CD4-positive, alpha-beta memory T cell (primary cell): Measurements from ENCODE around the gene CANT1. TPM values are rescaled to one million over a fixed set of nuclear protein-coding genes. Genes with fewer than 3 reads are reported as not detected.

Source experiments
- CTCF ChIA-PET: fragments of 350-600 bp; sonication (Branson Sonifier 250); formaldehyde crosslinking; loops from one replicate; lab custom pipeline; 2021; ENCODE audit warnings: inconsistent platforms; ENCODE audit not compliant: partially characterized antibody; lab: Charles Lee
- POLR2A ChIA-PET: fragments of 350-600 bp; sonication (Branson Sonifier 250); formaldehyde crosslinking; loops from one replicate; lab custom pipeline; 2021; ENCODE audit not compliant: partially characterized antibody; lab: Charles Lee
- DNase-seq, 5 donors: peaks; one replicate each; pipeline versions ENCODE4 v3.0.0 to v3.0.0-alpha.2; 2020 to 2022; ENCODE audit warnings: mixed read lengths in 1 of 5
- H3K27ac ChIP-seq: one replicate; pipeline ENCODE4 v1.7.0; 2013; ENCODE audit warnings: low read depth, low read length
- H3K27me3 ChIP-seq: 2 replicates; pipeline ENCODE4 v1.7.0; 2013; ENCODE audit warnings: mild to moderate bottlenecking, low read length, moderate library complexity; ENCODE audit not compliant: insufficient read depth
- H3K36me3 ChIP-seq: 2 replicates; pipeline ENCODE4 v1.7.0; 2013; ENCODE audit warnings: mild to moderate bottlenecking, low read length, moderate library complexity; ENCODE audit not compliant: insufficient read depth
- H3K4me1 ChIP-seq: 2 replicates; pipeline ENCODE4 v1.7.0; 2013; ENCODE audit warnings: mild to moderate bottlenecking, low read length, moderate library complexity; ENCODE audit not compliant: insufficient read depth
- H3K4me3 ChIP-seq, 2 donors: one replicate each; pipeline ENCODE4 v1.7.0; 2013; ENCODE audit warnings: low read length in 2 of 2, mild to moderate bottlenecking in 1 of 2
- H3K9me3 ChIP-seq, 2 donors: one replicate each; pipeline ENCODE4 v1.7.0; 2013; ENCODE audit warnings: low read length in 2 of 2, control low read depth in 1 of 2; ENCODE audit not compliant: control insufficient read depth in 1 of 2
- H3K27ac Mint-ChIP-seq, 7 donors: one replicate each; pipeline ENCODE4 v1.8.0; 2020 to 2021; ENCODE audit warnings: mixed read lengths in 7 of 7, mild to moderate bottlenecking in 6 of 7, inconsistent platforms in 3 of 7, moderate library complexity in 3 of 7
- H3K27me3 Mint-ChIP-seq, 2 donors: one replicate each; pipeline ENCODE4 v1.8.0; 2020 to 2021; ENCODE audit warnings: mixed read lengths in 2 of 2
- H3K36me3 Mint-ChIP-seq, 2 donors: one replicate each; pipeline ENCODE4 v1.8.0; 2020 to 2021; ENCODE audit warnings: mixed read lengths in 2 of 2, inconsistent platforms in 1 of 2, mild to moderate bottlenecking in 1 of 2
- H3K4me1 Mint-ChIP-seq, 4 donors: one replicate each; pipeline ENCODE4 v1.8.0; 2020 to 2021; ENCODE audit warnings: mixed read lengths in 4 of 4, mild to moderate bottlenecking in 1 of 4
- H3K4me3 Mint-ChIP-seq, 8 donors: one replicate each; pipeline ENCODE4 v1.8.0; 2020 to 2021; ENCODE audit warnings: mixed read lengths in 8 of 8, mild to moderate bottlenecking in 7 of 8, moderate library complexity in 6 of 8, inconsistent platforms in 3 of 8
- H3K9me3 Mint-ChIP-seq, 8 donors: one replicate each; pipeline ENCODE4 v1.8.0; 2020 to 2021; ENCODE audit warnings: mixed read lengths in 8 of 8, mild to moderate bottlenecking in 5 of 8, inconsistent platforms in 3 of 8, moderate library complexity in 1 of 8
- intact Hi-C: fragments of 100-400 bp; cut with micrococcal nuclease; formaldehyde crosslinking; loops from one replicate; pipeline ENCODE4 v1.15.1; 2023
- polyA plus RNA-seq, 2 donors: library from polyadenylated mRNA; unstranded; fragments of 300-500 nt; fragmentation: Illumina TruSeq; gene quantifications; one replicate each; pipeline ENCODE4 v1.2.3, GENCODE V29; 2021
- total RNA-seq, 2 experiments: library from RNA; stranded (reverse); gene quantifications; one replicate each; pipeline ENCODE4 v1.2.3, GENCODE V29; 2021

Gene CANT1
- total and polyA plus RNA-seq, 4 experiments from 2014 or later = 7.2 to 59.4 (median 34.2) TPM

- H3K4me1 ChIP-seq = peaks cover 16% of the 10 kb centered on the region
- Mint-ChIP-seq H3K27me3 (no peaks in the 10 kb centered on the region), H3K36me3 (peaks cover 12 to 48% of the 10 kb centered on the region in 2 donors), H3K27ac (peak overlapping the region in 5 of 7 donors; percentile 12 to 79 (median 62)), H3K4me3 (no peak overlapping the region), H3K9me3 (peaks cover 0 to 2% (median 0%) of the 10 kb centered on the region in 8 donors), H3K4me1 (peaks cover 18 to 24% (median 21%) of the 10 kb centered on the region in 4 donors)
- no peaks in the 10 kb centered on the region for H3K27me3 ChIP-seq
- H3K4me3 ChIP-seq = no peak overlapping the region
- H3K9me3 ChIP-seq = no peaks in the 10 kb centered on the region
- CTCF ChIA-PET = no interaction called here
- peaks cover 37% of the 10 kb centered on the region for H3K36me3 ChIP-seq
- DNase-seq = no peak
- POLR2A ChIA-PET = no interaction called here
- H3K27ac ChIP-seq = no peak overlapping the region
- intact Hi-C loops = no loop called here
Observed at GRCh38 chr17:79001190-79002020, 8.2 kb downstream of the CANT1 start.

DNA sequence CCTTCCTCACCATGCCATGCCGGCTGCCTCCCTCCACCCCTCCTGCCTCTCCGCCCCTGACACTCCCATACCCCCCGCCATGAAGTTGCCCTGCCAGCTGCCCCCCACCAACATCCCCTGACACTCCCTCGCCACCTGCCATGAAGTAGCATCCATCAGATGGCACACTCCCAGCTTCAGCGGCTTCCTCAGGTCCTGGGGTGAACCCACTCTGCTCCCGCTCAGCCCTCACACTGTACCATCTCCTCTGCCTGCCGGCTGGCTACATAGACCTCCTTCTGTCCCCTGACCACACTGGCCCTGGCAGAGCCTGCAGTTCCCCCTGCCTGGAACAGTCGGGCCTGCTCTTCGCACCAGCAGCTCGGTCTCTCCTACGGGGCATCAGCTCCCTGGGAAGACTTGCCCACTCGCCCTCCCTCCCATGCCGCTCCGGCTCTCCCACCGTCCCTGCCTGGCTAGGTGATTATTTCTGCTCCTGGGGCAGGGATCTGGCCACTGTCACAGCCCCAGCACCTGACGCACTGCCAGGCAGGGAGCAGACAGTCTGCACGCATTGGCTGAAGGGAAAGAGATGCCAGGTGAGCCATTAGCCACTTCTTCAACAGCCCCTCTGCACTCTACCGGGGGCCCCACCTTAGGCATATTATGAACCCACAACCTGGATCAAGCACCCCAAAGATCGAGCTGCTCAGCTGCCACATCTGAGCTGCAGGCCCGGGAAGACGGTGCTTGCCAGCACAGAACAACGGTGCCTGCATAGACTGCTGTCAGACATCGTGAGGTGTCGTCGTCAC lies 9.0 kb downstream of the CANT1 start:
- H3K4me3 ChIP-seq = no peak overlapping the region
- no peaks in the 10 kb centered on the region for H3K9me3 ChIP-seq
- Mint-ChIP-seq H3K27me3 (no peaks in the 10 kb centered on the region), H3K36me3 (peaks cover 15 to 52% of the 10 kb centered on the region in 2 donors), H3K27ac (peak overlapping the region in 5 of 7 donors; percentile 12 to 79 (median 42)), H3K9me3 (peaks cover 0 to 2% (median 0%) of the 10 kb centered on the region in 8 donors), H3K4me3 (no peak overlapping the region), H3K4me1 (peaks cover 10 to 16% (median 13%) of the 10 kb centered on the region in 4 donors)
- H3K27me3 ChIP-seq = no peaks in the 10 kb centered on the region
- intact Hi-C loops = no loop called here
- no peak overlapping the region for H3K27ac ChIP-seq
- H3K4me1 ChIP-seq = peaks cover 8% of the 10 kb centered on the region
- H3K36me3 ChIP-seq = peaks cover 44% of the 10 kb centered on the region
- ChIA-PET CTCF (no interaction called here), POLR2A (no interaction called here)
- no peak for DNase-seq

DNA sequence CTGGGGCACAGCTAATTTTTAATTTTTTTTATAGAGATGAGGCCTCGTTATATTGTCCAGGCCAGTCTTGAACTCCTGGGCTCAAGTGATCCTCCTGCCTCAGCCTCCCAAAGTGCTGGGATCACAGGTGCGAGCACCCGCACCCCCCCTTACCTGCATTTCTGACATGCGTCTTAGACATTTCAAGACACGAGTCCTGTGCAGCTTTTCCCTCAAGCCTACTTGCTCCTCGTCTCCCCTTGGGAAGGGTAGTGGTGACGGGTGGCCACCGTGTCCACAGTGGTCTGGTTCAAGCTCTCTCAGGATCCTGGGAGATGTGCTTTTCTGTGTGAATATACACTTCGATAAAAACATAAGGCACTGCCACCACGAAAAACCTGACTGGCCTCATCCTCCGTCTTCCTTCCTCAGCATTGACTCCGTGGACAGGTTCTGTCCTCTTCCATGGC lies 9.6 kb downstream of the CANT1 start:
- H3K36me3 Mint-ChIP-seq = peaks cover 19 to 56% of the 10 kb centered on the region in 2 donors
- H3K9me3 ChIP-seq = no peaks in the 10 kb centered on the region
- H3K4me3 Mint-ChIP-seq = no peak overlapping the region
- H3K4me1 ChIP-seq = peaks cover 1% of the 10 kb centered on the region
- H3K9me3 Mint-ChIP-seq = peaks cover 0 to 2% (median 0%) of the 10 kb centered on the region in 8 donors
- no peak overlapping the region for H3K27ac ChIP-seq
- no peak for DNase-seq
- H3K27me3 ChIP-seq = no peaks in the 10 kb centered on the region
- POLR2A ChIA-PET = no interaction called here
- CTCF ChIA-PET = no interaction called here
- H3K27me3 Mint-ChIP-seq = no peaks in the 10 kb centered on the region
- peaks cover 49% of the 10 kb centered on the region for H3K36me3 ChIP-seq
- intact Hi-C loops = no loop called here
- H3K4me3 ChIP-seq = no peak overlapping the region
- peaks cover 6 to 10% (median 9%) of the 10 kb centered on the region in 4 donors for H3K4me1 Mint-ChIP-seq
- H3K27ac Mint-ChIP-seq = peak overlapping the region in 1 of 7 donors; percentile 53

- H3K9me3 Mint-ChIP-seq = peaks cover 0 to 2% (median 0%) of the 10 kb centered on the region in 8 donors
- intact Hi-C loops = no loop called here
- H3K4me3 ChIP-seq = no peak overlapping the region
- no peak overlapping the region for H3K27ac ChIP-seq
- no peaks in the 10 kb centered on the region for H3K9me3 ChIP-seq
- peaks cover 50% of the 10 kb centered on the region for H3K36me3 ChIP-seq
- peak overlapping the region in 1 of 7 donors; percentile 60 for H3K27ac Mint-ChIP-seq
- H3K4me1 Mint-ChIP-seq = peaks cover 6 to 10% (median 9%) of the 10 kb centered on the region in 4 donors
- H3K36me3 Mint-ChIP-seq = peaks cover 19 to 58% of the 10 kb centered on the region in 2 donors
- H3K27me3 ChIP-seq = no peaks in the 10 kb centered on the region
- no peak overlapping the region for H3K4me3 Mint-ChIP-seq
- ChIA-PET CTCF (no interaction called here), POLR2A (no interaction called here)
- no peaks in the 10 kb centered on the region for H3K27me3 Mint-ChIP-seq
- no peaks in the 10 kb centered on the region for H3K4me1 ChIP-seq
- no peak for DNase-seq
Observed at GRCh38 chr17:78999056-78999768, 10.4 kb downstream of the CANT1 start.

GRCh38 chr17:78998311-78999055 lies 11.1 kb downstream of the CANT1 start:
- CTCF ChIA-PET = no interaction called here
- H3K4me1 Mint-ChIP-seq = peaks cover 8 to 12% (median 11%) of the 10 kb centered on the region in 4 donors
- Histone ChIP-seq H3K9me3 (no peaks in the 10 kb centered on the region), H3K36me3 (peaks cover 50% of the 10 kb centered on the region), H3K27me3 (no peaks in the 10 kb centered on the region), H3K4me1 (no peaks in the 10 kb centered on the region), H3K4me3 (no peak overlapping the region), H3K27ac (no peak overlapping the region)
- DNase-seq = no peak
- POLR2A ChIA-PET = no interaction called here
- H3K27me3 Mint-ChIP-seq = no peaks in the 10 kb centered on the region
- no peak overlapping the region for H3K27ac Mint-ChIP-seq
- H3K36me3 Mint-ChIP-seq = peaks cover 19 to 65% of the 10 kb centered on the region in 2 donors
- intact Hi-C loops = no loop called here
- peaks cover 0 to 2% (median 0%) of the 10 kb centered on the region in 8 donors for H3K9me3 Mint-ChIP-seq
- no peak overlapping the region for H3K4me3 Mint-ChIP-seq

DNA sequence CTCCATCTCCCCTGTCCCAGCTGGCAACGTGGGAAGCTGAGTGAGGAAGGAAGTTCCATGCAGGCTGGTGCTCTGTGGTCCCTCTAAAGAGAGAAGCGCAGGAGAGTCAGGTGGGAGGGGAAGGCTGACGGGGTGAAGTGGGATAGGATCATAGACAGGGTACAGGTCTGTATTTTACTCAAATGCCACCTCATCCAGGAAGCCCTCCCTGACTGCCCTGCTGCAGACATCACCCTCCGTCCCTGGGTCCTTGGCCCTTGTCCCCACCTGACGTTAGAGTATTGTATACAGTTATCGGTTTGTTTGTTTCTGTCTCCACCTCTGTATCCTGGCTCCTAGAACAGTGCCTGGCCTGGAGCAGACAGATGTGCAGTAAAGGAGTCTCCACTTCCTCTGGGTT lies 11.7 kb downstream of the CANT1 start:
- Histone ChIP-seq H3K9me3 (no peaks in the 10 kb centered on the region), H3K4me3 (no peak overlapping the region), H3K27ac (no peak overlapping the region), H3K36me3 (peaks cover 50% of the 10 kb centered on the region), H3K27me3 (no peaks in the 10 kb centered on the region), H3K4me1 (no peaks in the 10 kb centered on the region)
- no peak for DNase-seq
- ChIA-PET POLR2A (no interaction called here), CTCF (no interaction called here)
- H3K27ac Mint-ChIP-seq = peak overlapping the region in 4 of 7 donors; percentile 35 to 77 (median 52)
- H3K4me3 Mint-ChIP-seq = no peak overlapping the region
- peaks cover 24 to 70% of the 10 kb centered on the region in 2 donors for H3K36me3 Mint-ChIP-seq
- intact Hi-C loops = no loop called here
- H3K4me1 Mint-ChIP-seq = peaks cover 13 to 18% (median 14%) of the 10 kb centered on the region in 4 donors
- peaks cover 0 to 2% (median 0%) of the 10 kb centered on the region in 8 donors for H3K9me3 Mint-ChIP-seq
- no peaks in the 10 kb centered on the region for H3K27me3 Mint-ChIP-seq
